Activated CD4-positive, alpha-beta T cell treated with anti-CD3 and anti-CD28 coated beads, Interleukin-2, Interleukin-6, amounts not matched to agents 100 ng/mL and 50 ng/mL, durations not matched to agents 16 hours and 8 hours (primary cell): ENCODE results near the gene ADRM1.

ENCODE experiments used
- DNase-seq: peaks from one replicate; pipeline ENCODE4 v3.0.0-alpha.2; 2020

ADRM1 gene

GRCh38 chr20:62281161-62281933, 21.4 kb upstream of the ADRM1 start:
- no peak for DNase-seq

- DNase-seq: no peak
Measured at GRCh38 chr20:62282103-62282502, 20.7 kb upstream of the ADRM1 start.

GRCh38 chr20:62282877-62283503, 19.8 kb upstream of the ADRM1 start:
- DNase-seq: no peak

- DNase-seq: no peak
Measured at GRCh38 chr20:62284448-62284847, 18.3 kb upstream of the ADRM1 start.

- DNase-seq: no peak
Measured at GRCh38 chr20:62285151-62285550, 17.6 kb upstream of the ADRM1 start.

DNA sequence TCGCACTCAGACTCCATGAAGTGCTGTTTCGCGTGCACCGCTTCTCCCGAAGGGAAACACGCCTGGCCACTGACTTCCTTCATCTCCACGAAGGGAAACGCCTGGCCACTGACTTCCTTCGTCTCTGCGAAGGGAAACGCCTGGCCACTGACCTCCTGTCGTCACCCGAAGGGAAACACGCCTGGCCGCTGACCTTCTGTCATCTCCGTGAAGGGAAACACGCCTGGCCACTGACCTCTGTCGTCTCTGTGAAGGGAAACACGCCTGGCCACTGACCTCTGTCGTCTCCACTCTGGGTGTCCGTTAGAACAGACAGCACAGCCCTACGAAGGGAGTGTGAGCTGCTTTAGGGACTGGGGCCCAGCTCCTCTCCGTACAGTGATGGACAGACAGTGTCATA, 17.1 kb upstream of the ADRM1 start:
- no peak for DNase-seq

GRCh38 chr20:62286493-62287064, 16.2 kb upstream of the ADRM1 start:
- DNase-seq: no peak

DNA sequence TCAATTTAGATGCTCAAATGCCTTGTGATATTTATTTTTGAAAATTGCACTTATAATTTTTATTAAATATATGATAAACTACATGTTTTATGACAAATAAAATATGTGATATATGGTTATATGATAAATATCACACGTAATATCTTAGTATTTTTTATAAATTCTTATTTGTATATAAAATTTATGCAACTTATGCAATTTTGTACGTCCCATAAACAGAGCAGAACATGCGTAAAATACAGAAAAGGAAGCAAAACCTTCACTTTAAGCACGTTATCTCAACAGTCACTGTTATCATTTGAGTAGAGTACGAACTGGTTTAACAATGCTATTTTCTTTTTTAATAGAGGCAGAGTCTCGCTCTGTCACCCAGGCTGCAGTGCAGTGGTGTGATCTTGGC, 15.7 kb upstream of the ADRM1 start:
- no peak for DNase-seq

- DNase-seq: no peak
Measured at GRCh38 chr20:62287759-62288534, 14.8 kb upstream of the ADRM1 start.

DNA sequence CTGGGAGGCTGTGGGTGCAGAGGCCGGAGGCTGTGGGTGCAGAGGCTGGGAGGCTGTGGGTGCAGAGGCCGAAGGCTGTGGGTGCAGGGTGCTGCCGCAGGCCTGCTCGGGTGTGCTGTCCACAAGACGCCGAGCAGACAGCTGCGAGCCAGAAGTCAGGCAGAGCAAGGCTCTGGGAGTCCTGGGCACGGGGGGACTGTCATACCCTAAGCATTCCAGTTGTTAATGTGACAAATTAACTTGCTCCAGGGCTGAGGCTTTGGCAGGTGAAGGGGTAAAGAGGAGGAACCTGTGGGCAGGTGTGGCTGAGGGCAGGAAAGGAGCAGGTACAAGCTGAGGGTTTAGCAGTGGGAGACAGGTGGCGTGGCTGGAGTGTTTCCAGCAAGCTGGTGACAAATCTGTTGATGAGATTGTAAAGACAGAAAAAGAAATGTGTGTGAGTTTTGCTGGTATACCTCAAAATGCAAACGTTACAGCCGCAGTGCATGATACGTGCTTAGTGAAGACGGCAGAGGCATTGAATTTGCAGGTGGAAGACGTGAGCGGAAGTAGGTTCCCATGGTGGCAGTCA, 14.2 kb upstream of the ADRM1 start:
- DNase-seq: no peak

GRCh38 chr20:62289131-62289530, 13.7 kb upstream of the ADRM1 start:
- no peak for DNase-seq

GRCh38 chr20:62289898-62290297, 12.9 kb upstream of the ADRM1 start:
- DNase-seq: no peak

DNA sequence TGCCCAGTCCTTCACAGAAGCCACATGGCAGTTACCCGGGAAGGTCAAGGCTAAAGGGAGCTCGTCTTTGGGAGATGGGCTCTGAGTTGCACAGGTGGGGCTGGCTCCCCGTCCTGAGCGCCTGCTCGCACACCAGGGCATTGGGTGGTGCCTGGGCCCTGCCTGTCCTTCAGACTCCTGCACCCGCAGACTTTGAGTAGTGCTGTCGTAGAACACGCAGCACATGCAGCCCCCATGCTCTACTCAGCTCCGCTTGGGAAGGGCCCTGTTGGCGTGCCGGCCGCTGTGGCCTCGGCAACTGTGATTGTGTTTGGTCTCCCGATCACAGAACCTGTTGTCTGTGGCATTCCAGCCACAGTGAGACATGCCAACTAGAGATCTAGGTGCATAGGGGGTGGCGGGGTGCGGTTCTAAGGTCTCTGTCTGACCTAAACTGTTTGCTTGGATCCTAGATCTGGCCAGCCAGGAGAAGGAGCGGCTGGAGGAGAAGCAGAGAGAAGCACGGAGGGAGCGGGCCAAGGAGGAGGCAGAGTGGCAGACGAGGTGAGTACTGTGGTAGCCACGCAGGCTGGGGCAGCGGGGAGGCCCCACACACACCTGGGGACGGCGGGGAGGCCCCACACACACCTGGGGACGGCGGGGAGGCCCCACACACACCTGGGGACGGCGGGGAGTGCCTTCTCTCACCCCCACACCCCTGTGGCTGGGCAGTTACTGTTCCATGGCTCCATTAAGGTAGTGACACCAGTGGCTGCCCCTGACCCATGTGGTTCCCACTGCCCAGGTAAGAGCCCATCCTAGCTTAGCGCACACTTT, 11.3 kb upstream of the ADRM1 start:
- DNase-seq: no peak

GRCh38 chr20:62292108-62292507, 10.7 kb upstream of the ADRM1 start:
- no peak for DNase-seq

DNA sequence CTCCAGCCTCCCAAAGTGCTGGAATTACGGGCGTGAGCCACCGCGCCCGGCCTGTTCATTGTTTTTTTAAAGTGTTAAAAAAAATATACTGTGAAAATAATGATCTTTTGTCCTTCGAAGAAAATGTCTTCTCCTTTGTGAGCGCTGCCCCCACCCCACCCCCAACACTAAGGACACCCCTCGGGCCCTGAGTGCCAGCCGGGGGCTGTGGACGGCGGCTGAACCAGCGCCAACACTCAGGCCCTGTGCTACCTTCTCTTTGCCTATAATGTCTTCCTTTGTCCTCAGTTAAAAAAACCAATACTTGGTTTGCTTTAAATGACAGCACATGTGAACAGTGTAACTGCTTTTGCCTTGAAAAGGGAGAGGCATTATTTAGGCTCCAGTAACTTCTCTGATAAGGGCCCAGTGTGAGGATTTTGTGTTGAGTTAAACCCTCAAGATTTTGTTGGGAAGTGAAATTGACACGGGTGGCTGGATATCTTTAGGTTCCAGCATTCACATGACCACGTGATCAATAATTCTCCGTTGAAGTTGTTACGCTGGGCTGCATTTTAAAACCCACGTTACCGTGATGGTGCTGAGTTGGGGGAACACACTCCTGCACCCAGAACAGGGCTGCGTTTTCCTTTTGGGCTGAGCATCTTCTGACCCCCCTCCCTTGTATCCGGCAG, 9.5 kb upstream of the ADRM1 start:
- no peak for DNase-seq

DNA sequence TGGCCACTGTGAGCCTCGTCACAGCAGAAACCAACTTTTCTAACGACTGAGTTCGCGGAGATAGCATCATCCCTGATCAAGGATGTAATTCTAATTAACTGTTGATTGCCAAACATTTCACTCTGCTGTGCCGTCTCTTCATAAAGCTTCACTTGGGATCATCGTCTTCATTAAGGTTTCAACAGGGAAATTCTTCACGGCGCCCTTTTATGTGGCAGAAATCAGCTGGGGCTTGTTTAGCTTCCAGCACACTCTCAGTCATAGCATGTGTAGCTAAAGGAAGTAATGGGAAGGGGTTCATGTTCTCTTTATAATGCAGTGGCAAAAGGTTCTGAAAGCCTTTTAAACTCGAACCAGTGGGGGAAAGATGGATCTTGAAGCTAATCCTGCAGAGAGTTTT, 8.9 kb upstream of the ADRM1 start:
- no peak for DNase-seq

- DNase-seq: no peak
Measured at GRCh38 chr20:62294516-62294915, 8.3 kb upstream of the ADRM1 start.

GRCh38 chr20:62296724-62297448, 5.9 kb upstream of the ADRM1 start:
- no peak for DNase-seq

DNA sequence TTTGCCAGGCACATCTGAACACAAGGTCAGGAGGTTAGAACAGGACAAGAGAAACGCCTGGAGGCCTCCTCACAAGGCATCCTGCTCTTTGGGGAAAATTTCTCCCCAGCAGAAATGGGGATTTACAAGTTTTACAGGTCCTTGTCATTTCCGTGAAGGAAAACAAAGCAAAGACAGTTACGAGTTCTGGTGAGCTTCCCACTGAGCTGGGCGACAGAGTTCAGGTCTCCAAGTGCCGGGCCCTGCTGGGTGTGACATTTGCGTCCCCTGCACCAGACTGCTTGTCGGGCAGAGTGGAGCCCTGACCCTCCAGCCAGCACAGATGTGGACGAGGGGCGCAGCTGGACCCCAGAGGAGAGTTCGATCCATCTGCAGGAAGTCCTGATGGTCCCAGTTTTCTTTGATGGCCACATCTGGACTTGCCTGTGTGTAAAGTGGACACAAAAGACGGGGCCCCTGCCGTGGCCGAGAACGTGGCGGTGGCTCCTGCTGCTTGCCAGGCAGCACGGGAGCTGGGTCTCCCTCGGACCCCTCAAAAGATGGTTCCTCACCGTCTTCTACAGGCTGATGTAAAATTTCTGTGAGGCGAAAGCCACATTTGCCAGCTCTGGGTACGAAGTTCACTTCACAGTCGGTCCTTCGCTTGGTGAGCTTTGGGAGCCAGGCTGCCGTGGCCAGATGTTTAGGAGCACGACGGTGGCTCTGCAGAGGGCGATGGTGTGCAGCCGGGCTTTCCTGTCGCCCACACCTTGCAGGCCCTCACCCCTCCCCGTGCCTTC, 5.2 kb upstream of the ADRM1 start:
- no peak for DNase-seq

GRCh38 chr20:62298577-62299249, 4.1 kb upstream of the ADRM1 start:
- no peak for DNase-seq
